ENCODE results near the gene EPG5.
A peak's percentile ranks its signal among the peaks of the same experiment; 100 is the strongest.
"Not testable (repeated sequence)": the region's sequence is repeated elsewhere in the genome, so short reads cannot be mapped to it uniquely, and the experiment has no call there.

Gene EPG5

GRCh38 chr18:45967007-45967706 is at the start of gene EPG5:
EPG5 (minus strand) TSS chr18:45967329; CDS start chr18:45967239, 90 bp downstream.
- peak; percentile 95 for DNase-seq

GRCh38 chr18:46013484-46014189 is 46.5 kb upstream of the EPG5 start:
- no peak for DNase-seq

- no peak for DNase-seq
These were observed 43.5 kb upstream of the EPG5 start for GRCh38 chr18:46010676-46011075.

- DNase-seq, result no peak
These were observed 42.9 kb upstream of the EPG5 start for GRCh38 chr18:46010050-46010449.

- DNase-seq, result no peak
These were observed 42.2 kb upstream of the EPG5 start for GRCh38 chr18:46009125-46009840.

GRCh38 chr18:46008531-46008930 is 41.4 kb upstream of the EPG5 start:
- DNase-seq, result no peak

GRCh38 chr18:46007165-46007564 is 40.0 kb upstream of the EPG5 start:
- DNase-seq, result no peak

GRCh38 chr18:46002934-46003333 is 35.8 kb upstream of the EPG5 start:
- no peak for DNase-seq

- no peak for DNase-seq
These were observed 34.8 kb upstream of the EPG5 start for GRCh38 chr18:46001892-46002291.

- no peak for DNase-seq
These were observed 33.9 kb upstream of the EPG5 start for GRCh38 chr18:46001074-46001473.

- DNase-seq, result no peak
These were observed 32.4 kb upstream of the EPG5 start for GRCh38 chr18:45999536-45999935.

GRCh38 chr18:45998244-45998643 is 31.1 kb upstream of the EPG5 start:
- DNase-seq, result no peak

- no peak for DNase-seq
These were observed 30.6 kb upstream of the EPG5 start for GRCh38 chr18:45997700-45998151.

- no peak for DNase-seq
These were observed 28.3 kb upstream of the EPG5 start for GRCh38 chr18:45995461-45995860.

- DNase-seq, result no peak
These were observed 26.3 kb upstream of the EPG5 start for GRCh38 chr18:45993438-45993837.

- not testable (repeated sequence) for DNase-seq
These were observed 25.4 kb upstream of the EPG5 start for GRCh38 chr18:45992527-45992926.

GRCh38 chr18:45991788-45992187 is 24.7 kb upstream of the EPG5 start:
- DNase-seq, result no peak

GRCh38 chr18:45984546-45985235 is 17.6 kb upstream of the EPG5 start:
- DNase-seq, result no peak

- no peak for DNase-seq
These were observed 14.7 kb upstream of the EPG5 start for GRCh38 chr18:45981821-45982220.

GRCh38 chr18:45980229-45980628 is 13.1 kb upstream of the EPG5 start:
- no peak for DNase-seq

GRCh38 chr18:45978084-45978483 is 11.0 kb upstream of the EPG5 start:
- DNase-seq, result no peak

GRCh38 chr18:45976974-45977373 is 9.8 kb upstream of the EPG5 start:
- DNase-seq, result no peak

- DNase-seq, result no peak
These were observed 9.4 kb upstream of the EPG5 start for GRCh38 chr18:45976566-45976965.
